HepG2 (cell line): ENCODE measurements around the gene RING1. TPM values are rescaled to one million over a fixed set of nuclear protein-coding genes. Genes with fewer than 3 reads are reported as not detected.

Experiments
- ATAC-seq: fragments of 200-7000 bp; cut with Tn5 transposase; 3 replicates; pipeline ENCODE4 v1.9.1; 2020; ENCODE audit warnings: mild to moderate bottlenecking, moderate library complexity
- BruUV-seq: library from RNA; stranded (reverse); fragments of 400-500 nt; replicated peaks from 2 replicates; lab custom pipeline; 2021; lab: Mats Ljungman, UMichigan
- CTCF ChIA-PET: fragments of 300-600 bp; formaldehyde crosslinking; extraction: SDS; loops from one replicate; lab custom pipeline; 2021; ENCODE audit warnings: low total read pairs, inconsistent platforms, low intra/inter-chr PET ratio; lab: Yijun Ruan, JAX
- POLR2A ChIA-PET: fragments of 350-600 bp; sonication (Branson Sonifier 250); formaldehyde crosslinking; loops from one replicate; lab custom pipeline; 2020; ENCODE audit warnings: antibody characterized with exemption, inconsistent platforms; lab: Yijun Ruan, JAX
- DNase-seq: peaks from one replicate; pipeline ENCODE4 v3.0.0-alpha.2; 2015; ENCODE audit warnings: low spot score
- FAIRE-seq: peaks from 3 replicates; lab custom pipeline; 2011; peaks lifted over from hg19 to GRCh38; lab: Jason Lieb, UNC
- H2AFZ ChIP-seq: one replicate; pipeline ENCODE4 v1.6.1; 2011; ENCODE audit warnings: low read length, inconsistent platforms
- H3K27ac ChIP-seq: fragments of 300-600 bp; 3 replicates; pipeline ENCODE4 v1.8.0; 2011; ENCODE audit warnings: mixed run types, mild to moderate bottlenecking, mixed read lengths, low read length, inconsistent platforms; ENCODE audit not compliant: insufficient read depth; ENCODE audit errors: extremely low read length
- H3K27me3 ChIP-seq, 2 experiments: fragments of 200-600 bp in 1 of 2; 2 replicates in 1 of 2; 3 replicates in 1 of 2; pipeline versions ENCODE4 v1.6.0 to v1.8.0; 2011; ENCODE audit warnings: low read length in 2 of 2, mild to moderate bottlenecking in 2 of 2, moderate library complexity in 2 of 2, inconsistent platforms in 1 of 2; ENCODE audit not compliant: insufficient read depth in 2 of 2, control insufficient read depth in 1 of 2
- H3K36me3 ChIP-seq, 2 experiments: fragments of 200-600 bp in 1 of 2; replicated peaks in 1 of 2; 2 replicates in 1 of 2; 3 replicates in 1 of 2; pipeline versions ENCODE4 v1.5.1 to v1.8.0; 2011; ENCODE audit warnings: low read length in 2 of 2, inconsistent platforms in 1 of 2; ENCODE audit not compliant: insufficient read depth in 2 of 2, control insufficient read depth in 1 of 2
- H3K4me1 ChIP-seq: 2 replicates; pipeline ENCODE4 v1.5.1; 2012; ENCODE audit warnings: low read length, inconsistent platforms; ENCODE audit not compliant: insufficient read depth
- H3K4me2 ChIP-seq: 2 replicates; pipeline ENCODE4 v1.6.0; 2011; ENCODE audit warnings: low read depth, low read length, inconsistent platforms
- H3K4me3 ChIP-seq, 3 experiments: fragments of 200-600 bp in 1 of 3; sonication (generic), shearing (Covaris generic) in 1 of 3; replicated peaks in 1 of 3; 2 replicates each; pipeline ENCODE4 v1.5.1; 2011 to 2016; ENCODE audit warnings: low read length in 3 of 3, inconsistent platforms in 2 of 3, low read depth in 2 of 3, mild to moderate bottlenecking in 2 of 3, control low read depth in 1 of 3, mixed read lengths in 1 of 3; ENCODE audit not compliant: insufficient read depth in 1 of 3
- H3K79me2 ChIP-seq: one replicate; pipeline ENCODE4 v1.6.1; 2011; ENCODE audit warnings: low read length, inconsistent platforms; ENCODE audit not compliant: insufficient read depth
- H3K9ac ChIP-seq: 2 replicates; pipeline ENCODE4 v1.6.0; 2011; ENCODE audit warnings: mild to moderate bottlenecking, low read depth, low read length, inconsistent platforms; ENCODE audit not compliant: insufficient read depth
- H3K9me3 ChIP-seq: 2 replicates; pipeline ENCODE4 v1.5.1; 2012; ENCODE audit warnings: mild to moderate bottlenecking, low read length
- H4K20me1 ChIP-seq: 2 replicates; pipeline ENCODE4 v1.6.0; 2011; ENCODE audit warnings: inconsistent platforms, mild to moderate bottlenecking, low read length, moderate library complexity; ENCODE audit not compliant: insufficient read depth
- JUND ChIP-seq: sonication (generic); formaldehyde crosslinking; IDR thresholded peaks from 2 replicates; pipeline ENCODE4 v1.8.0; 2022; ENCODE audit warnings: mild to moderate bottlenecking, missing genetic modification reagents
- RXRA ChIP-seq: sonication (generic); formaldehyde crosslinking; IDR thresholded peaks from 2 replicates; pipeline ENCODE4 v1.5.1; 2020; ENCODE audit warnings: missing genetic modification reagents
- WGBS: methylation state at CpG from one replicate; pipeline ENCODE4 v1.1.6; 2017; ENCODE audit warnings: low lambda C conversion rate; 5-methylcytosine and 5-hydroxymethylcytosine counted together
- in situ Hi-C: cut with HindIII; loops from 2 replicates; pipeline ENCODE4 v1.10.0; 2017; ENCODE audit warnings: low pct_unique_long_range_greater_than_20kb; ENCODE audit not compliant: extremely low pct_ligation_motif_present
- intact Hi-C: fragments of 100-400 bp; cut with micrococcal nuclease; formaldehyde crosslinking; loops from one replicate; pipeline ENCODE4 v1.10.0; 2022; ENCODE audit not compliant: unreplicated experiment
- polyA plus RNA-seq, 8 experiments: library from polyadenylated mRNA; depleted of rRNA in 3 of 8; stranded (reverse) in 7 of 8; unstranded in 1 of 8; fragments of >200 nt; fragmentation: Illumina TruSeq in 4 of 8; extraction: Trizol in 4 of 8; gene quantifications; 2 replicates each; pipeline versions ENCODE4 v1.2.1 to v1.2.3, GENCODE V29; 2011 to 2016; ENCODE audit warnings: low read depth in 4 of 8, missing spikeins in 1 of 8, mixed read lengths in 1 of 8; ENCODE audit not compliant: insufficient read depth in 1 of 8
- total RNA-seq, 5 experiments: library from RNA; depleted of rRNA; stranded (reverse); fragments of >200 nt; fragmentation: Illumina TruSeq; extraction: Trizol; gene quantifications; 2 replicates each; pipeline ENCODE4 v1.2.3, GENCODE V29; 2016; ENCODE audit warnings: low read depth in 1 of 5
- TF ChIP-seq, protein P1 (sequence below): sonication (generic); formaldehyde crosslinking; IDR thresholded peaks from 2 replicates; pipeline ENCODE4 v1.4.0; 2020; ENCODE audit warnings: missing genetic modification reagents
- TF ChIP-seq, protein P2 (sequence below): sonication (generic); formaldehyde crosslinking; IDR thresholded peaks from 2 replicates; pipeline ENCODE4 v1.4.0; 2020; ENCODE audit warnings: missing genetic modification reagents, borderline replicate concordance

The RING1 gene
- total and polyA plus RNA-seq, 2 of the 13 experiments (the other 11 are each of a cell fraction or from before 2014, with no cell fraction given), result 23.9 to 33.6 TPM

DNA sequence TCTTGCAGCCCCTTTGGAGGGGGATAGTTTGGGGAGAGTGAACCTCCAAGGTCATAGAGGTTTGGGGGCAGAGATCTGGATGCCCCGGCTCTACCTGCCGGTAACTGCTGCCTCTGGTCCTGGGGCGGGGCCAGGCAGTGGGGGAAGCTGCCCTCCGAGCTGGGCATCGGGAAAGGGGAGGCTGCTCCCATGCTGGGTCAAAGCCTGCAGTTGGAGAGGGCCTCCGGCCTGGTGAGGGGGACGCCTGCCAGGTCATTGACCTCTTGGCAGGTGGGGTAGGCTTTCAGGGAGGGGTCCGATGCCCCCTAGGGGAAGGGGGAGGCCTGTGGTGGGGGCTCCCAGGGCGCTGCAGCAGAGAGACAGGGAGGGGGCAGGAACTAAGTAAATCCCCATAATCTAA lies 23.1 kb upstream of the RING1 start:
- BruUV-seq, result no TSS peak
- Histone ChIP-seq H3K27me3 (peaks cover 2 to 15% of the 10 kb centered on the region in 2 experiments; a peak in 2 of 5 replicates), H3K9ac (no peak overlapping the region), H3K4me3 (no peak overlapping the region), H4K20me1 (no peaks in the 10 kb centered on the region), H3K4me2 (no peak overlapping the region), H3K9me3 (peaks cover 19% of the 10 kb centered on the region; the same call in 1 of the 2 replicates), H3K4me1 (peaks cover 15% of the 10 kb centered on the region), H3K79me2 (no peaks in the 10 kb centered on the region), H2AFZ (no peak overlapping the region), H3K36me3 (no peaks in the 10 kb centered on the region), H3K27ac (no peak overlapping the region)
- TF ChIP-seq JUND (CRISPR knock-in tag), result no peak
- TF ChIP-seq, protein P1, sequence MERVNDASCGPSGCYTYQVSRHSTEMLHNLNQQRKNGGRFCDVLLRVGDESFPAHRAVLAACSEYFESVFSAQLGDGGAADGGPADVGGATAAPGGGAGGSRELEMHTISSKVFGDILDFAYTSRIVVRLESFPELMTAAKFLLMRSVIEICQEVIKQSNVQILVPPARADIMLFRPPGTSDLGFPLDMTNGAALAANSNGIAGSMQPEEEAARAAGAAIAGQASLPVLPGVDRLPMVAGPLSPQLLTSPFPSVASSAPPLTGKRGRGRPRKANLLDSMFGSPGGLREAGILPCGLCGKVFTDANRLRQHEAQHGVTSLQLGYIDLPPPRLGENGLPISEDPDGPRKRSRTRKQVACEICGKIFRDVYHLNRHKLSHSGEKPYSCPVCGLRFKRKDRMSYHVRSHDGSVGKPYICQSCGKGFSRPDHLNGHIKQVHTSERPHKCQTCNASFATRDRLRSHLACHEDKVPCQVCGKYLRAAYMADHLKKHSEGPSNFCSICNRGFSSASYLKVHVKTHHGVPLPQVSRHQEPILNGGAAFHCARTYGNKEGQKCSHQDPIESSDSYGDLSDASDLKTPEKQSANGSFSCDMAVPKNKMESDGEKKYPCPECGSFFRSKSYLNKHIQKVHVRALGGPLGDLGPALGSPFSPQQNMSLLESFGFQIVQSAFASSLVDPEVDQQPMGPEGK (CRISPR knock-in tag), result 0 out of 2 replicates have a peak, but pooled peaks have one; percentile 31
- TF ChIP-seq RXRA (CRISPR knock-in tag), result peak; percentile 19; the same call in 1 of the 2 replicates
- TF ChIP-seq, protein P2, sequence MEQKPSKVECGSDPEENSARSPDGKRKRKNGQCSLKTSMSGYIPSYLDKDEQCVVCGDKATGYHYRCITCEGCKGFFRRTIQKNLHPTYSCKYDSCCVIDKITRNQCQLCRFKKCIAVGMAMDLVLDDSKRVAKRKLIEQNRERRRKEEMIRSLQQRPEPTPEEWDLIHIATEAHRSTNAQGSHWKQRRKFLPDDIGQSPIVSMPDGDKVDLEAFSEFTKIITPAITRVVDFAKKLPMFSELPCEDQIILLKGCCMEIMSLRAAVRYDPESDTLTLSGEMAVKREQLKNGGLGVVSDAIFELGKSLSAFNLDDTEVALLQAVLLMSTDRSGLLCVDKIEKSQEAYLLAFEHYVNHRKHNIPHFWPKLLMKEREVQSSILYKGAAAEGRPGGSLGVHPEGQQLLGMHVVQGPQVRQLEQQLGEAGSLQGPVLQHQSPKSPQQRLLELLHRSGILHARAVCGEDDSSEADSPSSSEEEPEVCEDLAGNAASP (CRISPR knock-in tag), result no peak
- WGBS, result 16% methylated on average over 8 of the region's 9 CpGs
- POLR2A ChIA-PET, result no interaction called here
- in situ Hi-C loops (no loop called here), intact Hi-C loops (no loop called here)
- ATAC-seq (no peak), FAIRE-seq (no peak), DNase-seq (no peak)
- CTCF ChIA-PET, result no interaction called here
